ENCODE measurements around the gene PDE6A. TPM values are rescaled to one million over a fixed set of nuclear protein-coding genes. Genes with fewer than 3 reads are reported as not detected.

Gene PDE6A
- total RNA-seq, 1 donor from 2014 or later: 0.12 TPM

DNA sequence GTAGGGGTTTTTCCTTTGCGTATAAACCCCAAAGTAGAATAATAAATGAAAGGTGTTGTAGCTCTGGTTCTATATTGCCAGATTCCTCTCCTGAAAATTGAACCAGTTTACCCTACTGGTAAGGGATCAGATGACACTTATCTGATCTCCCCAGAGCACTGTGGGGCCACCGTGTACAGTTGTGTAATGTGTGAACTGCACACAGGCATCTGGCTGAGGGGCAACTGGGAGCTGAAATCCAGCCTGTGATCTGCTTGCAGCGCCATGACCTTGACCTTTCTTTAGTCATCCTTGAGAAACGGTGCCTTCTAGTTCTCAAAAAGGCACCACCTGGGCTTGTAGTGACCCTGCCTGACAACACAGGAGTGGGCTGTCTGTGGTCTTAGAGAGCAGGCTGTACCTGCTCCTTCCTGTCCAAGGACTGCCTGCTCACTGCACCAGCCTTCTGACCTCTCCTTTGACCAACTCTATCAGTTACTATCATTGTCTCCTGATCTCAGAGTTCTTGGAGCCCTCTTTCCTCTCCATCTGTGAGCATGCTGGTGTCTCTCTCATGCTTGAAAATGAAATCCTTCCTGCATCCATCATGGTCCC lies 40.2 kb downstream of the PDE6A start:
- TF ChIP-seq, protein P1, sequence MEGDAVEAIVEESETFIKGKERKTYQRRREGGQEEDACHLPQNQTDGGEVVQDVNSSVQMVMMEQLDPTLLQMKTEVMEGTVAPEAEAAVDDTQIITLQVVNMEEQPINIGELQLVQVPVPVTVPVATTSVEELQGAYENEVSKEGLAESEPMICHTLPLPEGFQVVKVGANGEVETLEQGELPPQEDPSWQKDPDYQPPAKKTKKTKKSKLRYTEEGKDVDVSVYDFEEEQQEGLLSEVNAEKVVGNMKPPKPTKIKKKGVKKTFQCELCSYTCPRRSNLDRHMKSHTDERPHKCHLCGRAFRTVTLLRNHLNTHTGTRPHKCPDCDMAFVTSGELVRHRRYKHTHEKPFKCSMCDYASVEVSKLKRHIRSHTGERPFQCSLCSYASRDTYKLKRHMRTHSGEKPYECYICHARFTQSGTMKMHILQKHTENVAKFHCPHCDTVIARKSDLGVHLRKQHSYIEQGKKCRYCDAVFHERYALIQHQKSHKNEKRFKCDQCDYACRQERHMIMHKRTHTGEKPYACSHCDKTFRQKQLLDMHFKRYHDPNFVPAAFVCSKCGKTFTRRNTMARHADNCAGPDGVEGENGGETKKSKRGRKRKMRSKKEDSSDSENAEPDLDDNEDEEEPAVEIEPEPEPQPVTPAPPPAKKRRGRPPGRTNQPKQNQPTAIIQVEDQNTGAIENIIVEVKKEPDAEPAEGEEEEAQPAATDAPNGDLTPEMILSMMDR (IDR thresholded peaks at IDR 0.05): no peak
- Mint-ChIP-seq H3K9me3 (ENCODE audit: low read depth) (no peaks in the 10 kb centered on the region), H3K36me3 (ENCODE audit: low read depth) (no peaks in the 10 kb centered on the region), H3K27ac (ENCODE audit: unreplicated experiment) (no peak overlapping the region), H3K27me3 (ENCODE audit: low read depth) (no peaks in the 10 kb centered on the region), H3K4me3 (ENCODE audit: unreplicated experiment) (no peak overlapping the region), H3K4me1 (ENCODE audit: low read depth) (no peaks in the 10 kb centered on the region)
- no peak for DNase-seq (ENCODE audit: low spot score)

DNA sequence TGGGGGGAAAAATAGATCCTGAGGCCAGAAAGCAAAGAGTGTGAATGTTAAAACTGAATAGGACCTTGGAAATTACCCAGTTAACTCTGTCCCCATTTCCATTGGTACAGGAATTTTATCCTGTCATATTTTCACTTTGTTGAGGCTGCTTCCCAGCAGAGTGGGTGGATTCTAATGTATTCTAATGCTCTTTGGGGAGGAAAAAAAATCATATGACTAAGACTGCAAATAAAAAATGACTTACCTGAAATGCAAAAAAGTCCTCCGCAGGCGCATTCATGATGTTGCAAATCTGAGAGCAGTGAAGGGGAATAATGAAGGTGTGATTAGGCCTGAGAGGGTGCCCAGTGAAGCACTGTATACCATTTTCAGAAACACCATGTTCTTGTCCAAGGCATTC lies 41.2 kb downstream of the PDE6A start:
- Mint-ChIP-seq H3K36me3 (ENCODE audit: low read depth) (no peaks in the 10 kb centered on the region), H3K27ac (ENCODE audit: unreplicated experiment) (no peak overlapping the region), H3K27me3 (ENCODE audit: low read depth) (no peaks in the 10 kb centered on the region), H3K4me3 (ENCODE audit: unreplicated experiment) (no peak overlapping the region), H3K4me1 (ENCODE audit: low read depth) (no peaks in the 10 kb centered on the region), H3K9me3 (ENCODE audit: low read depth) (no peaks in the 10 kb centered on the region)
- DNase-seq (ENCODE audit: low spot score): no peak
- TF ChIP-seq, protein P1 (IDR thresholded peaks at IDR 0.05): no peak

DNA sequence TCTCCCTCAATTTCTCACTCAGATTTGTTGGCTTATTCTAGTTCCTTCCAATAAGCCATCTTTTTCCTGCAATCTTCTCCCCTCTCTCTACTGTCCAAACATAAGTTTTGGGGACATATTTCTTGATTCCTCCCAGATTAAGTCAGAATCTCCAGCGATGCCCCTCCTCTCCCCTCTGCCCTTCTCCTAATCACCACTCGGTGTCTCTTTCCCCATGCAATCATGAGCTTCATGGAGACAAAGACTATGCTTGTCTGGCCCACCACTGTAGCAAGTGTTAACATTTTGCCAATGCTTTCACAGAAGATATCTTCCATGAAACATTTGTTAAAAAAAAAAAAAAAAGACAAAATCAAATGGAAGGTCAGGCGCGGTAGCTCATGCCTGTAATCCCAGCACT lies 42.4 kb downstream of the PDE6A start:
- no peaks in the 10 kb centered on the region for H3K4me1 Mint-ChIP-seq (ENCODE audit: low read depth)
- no peak overlapping the region for H3K4me3 Mint-ChIP-seq (ENCODE audit: unreplicated experiment)
- DNase-seq (ENCODE audit: low spot score): no peak
- peak overlapping the region; percentile 37 for H3K27ac Mint-ChIP-seq (ENCODE audit: unreplicated experiment)
- TF ChIP-seq, protein P1 (IDR thresholded peaks at IDR 0.05): peak; percentile 59
- no peaks in the 10 kb centered on the region for H3K9me3 Mint-ChIP-seq (ENCODE audit: low read depth)
- no peaks in the 10 kb centered on the region for H3K36me3 Mint-ChIP-seq (ENCODE audit: low read depth)
- H3K27me3 Mint-ChIP-seq (ENCODE audit: low read depth): no peaks in the 10 kb centered on the region

DNA sequence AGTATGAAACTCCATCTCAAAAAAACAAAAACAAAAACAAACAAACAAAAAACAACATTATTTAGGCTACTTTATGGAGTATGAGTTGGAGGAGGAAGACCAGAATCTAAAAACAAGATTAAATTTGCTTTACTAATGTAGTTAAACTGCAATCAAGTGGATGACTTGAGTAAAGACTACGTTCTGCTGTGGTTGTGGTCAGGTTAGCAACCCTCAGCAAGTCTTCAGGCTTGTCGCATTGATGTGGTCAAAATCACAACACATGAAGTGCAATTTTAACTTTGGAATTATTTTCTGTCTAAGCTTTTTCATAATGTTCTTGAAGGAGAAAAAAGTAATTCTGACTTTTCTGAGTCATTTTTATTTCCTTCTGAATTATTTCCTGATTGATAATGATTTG lies 43.1 kb downstream of the PDE6A start:
- Mint-ChIP-seq H3K27ac (ENCODE audit: unreplicated experiment) (no peak overlapping the region), H3K4me3 (ENCODE audit: unreplicated experiment) (no peak overlapping the region), H3K36me3 (ENCODE audit: low read depth) (no peaks in the 10 kb centered on the region), H3K4me1 (ENCODE audit: low read depth) (peaks cover 4% of the 10 kb centered on the region), H3K9me3 (ENCODE audit: low read depth) (no peaks in the 10 kb centered on the region), H3K27me3 (ENCODE audit: low read depth) (no peaks in the 10 kb centered on the region)
- DNase-seq (ENCODE audit: low spot score): no peak
- TF ChIP-seq, protein P1 (IDR thresholded peaks at IDR 0.05): no peak

DNA sequence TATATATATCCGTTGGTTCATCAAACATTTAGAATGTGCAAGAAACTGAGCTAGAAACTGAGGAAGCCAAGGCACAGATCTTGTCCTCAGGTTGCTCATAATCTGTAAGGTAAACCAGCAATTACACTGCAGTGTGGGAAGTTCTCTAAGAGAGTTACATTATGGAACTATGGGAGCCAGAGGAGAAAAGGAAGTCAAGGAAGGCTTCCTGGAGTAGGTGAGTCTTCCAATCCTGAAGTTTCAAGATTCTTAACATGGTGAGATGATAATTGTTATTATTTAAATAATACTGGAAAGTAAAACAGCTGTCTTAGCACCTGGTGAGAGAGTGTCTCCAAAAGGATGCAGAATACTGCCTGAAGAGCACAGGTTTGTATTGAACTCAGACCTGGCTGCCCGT lies 44.2 kb downstream of the PDE6A start:
- no peaks in the 10 kb centered on the region for H3K27me3 Mint-ChIP-seq (ENCODE audit: low read depth)
- H3K36me3 Mint-ChIP-seq (ENCODE audit: low read depth): no peaks in the 10 kb centered on the region
- DNase-seq (ENCODE audit: low spot score): no peak
- peaks cover 15% of the 10 kb centered on the region for H3K4me1 Mint-ChIP-seq (ENCODE audit: low read depth)
- H3K27ac Mint-ChIP-seq (ENCODE audit: unreplicated experiment): no peak overlapping the region
- no peaks in the 10 kb centered on the region for H3K9me3 Mint-ChIP-seq (ENCODE audit: low read depth)
- no peak overlapping the region for H3K4me3 Mint-ChIP-seq (ENCODE audit: unreplicated experiment)
- TF ChIP-seq, protein P1 (IDR thresholded peaks at IDR 0.05): no peak

Measured in chondrocyte (in vitro differentiated cells).